Measurements from ENCODE around the gene TTC7B. TPM values are rescaled to one million over a fixed set of nuclear protein-coding genes. Genes with fewer than 3 reads are reported as not detected.
A peak's percentile ranks its signal among the peaks of the same experiment; 100 is the strongest.

TTC7B gene
- total and polyA plus RNA-seq, 7 donors: 5.5 to 70.9 (median 46.8) TPM

DNA sequence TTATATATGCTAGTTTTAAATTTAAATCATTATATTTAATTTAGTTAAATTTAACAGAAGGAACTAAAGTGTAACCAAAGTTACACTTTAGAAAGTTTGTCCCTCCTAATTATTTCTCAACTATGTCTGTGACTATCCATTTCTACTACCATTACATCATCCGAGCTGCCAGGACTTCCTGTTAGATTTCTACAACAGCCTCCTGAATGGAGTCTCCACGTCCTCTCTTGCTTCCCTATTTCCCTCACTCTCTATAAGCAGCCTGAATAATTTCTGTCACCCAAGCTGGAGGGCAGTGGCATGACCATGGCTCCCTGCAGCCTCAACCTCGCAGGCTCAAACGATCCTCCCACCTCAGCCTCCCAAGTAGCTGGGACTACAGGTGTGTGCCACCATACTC lies 84.1 kb downstream of the TTC7B start:
- WGBS, 2 donors: 80 to 83% methylated on average over 4 of the region's 4 CpGs

DNA sequence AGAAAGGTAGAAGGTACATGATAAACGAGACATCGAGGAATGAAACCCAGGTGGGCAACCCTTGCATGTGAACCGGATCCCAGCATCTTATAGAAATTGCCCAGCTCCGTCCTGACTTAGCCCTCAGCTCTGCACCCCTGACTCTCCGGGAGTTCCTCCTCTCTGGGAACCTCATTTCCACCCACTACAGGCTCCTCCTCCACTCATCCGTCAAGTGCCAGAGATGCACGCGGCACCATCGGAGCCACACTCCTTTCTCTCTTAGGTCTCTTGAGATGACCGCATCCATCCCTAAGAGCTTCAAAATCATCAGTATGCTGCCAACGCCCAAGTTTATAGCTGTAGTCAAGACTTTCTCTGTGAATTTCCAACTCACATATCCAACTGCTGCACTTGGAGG lies 84.7 kb downstream of the TTC7B start:
- no peak for DNase-seq
- H3K27me3 ChIP-seq: no peaks in the 10 kb centered on the region
- no peak for TF ChIP-seq EP300 (IDR thresholded peaks at IDR 0.05)
- TF ChIP-seq, protein P1, sequence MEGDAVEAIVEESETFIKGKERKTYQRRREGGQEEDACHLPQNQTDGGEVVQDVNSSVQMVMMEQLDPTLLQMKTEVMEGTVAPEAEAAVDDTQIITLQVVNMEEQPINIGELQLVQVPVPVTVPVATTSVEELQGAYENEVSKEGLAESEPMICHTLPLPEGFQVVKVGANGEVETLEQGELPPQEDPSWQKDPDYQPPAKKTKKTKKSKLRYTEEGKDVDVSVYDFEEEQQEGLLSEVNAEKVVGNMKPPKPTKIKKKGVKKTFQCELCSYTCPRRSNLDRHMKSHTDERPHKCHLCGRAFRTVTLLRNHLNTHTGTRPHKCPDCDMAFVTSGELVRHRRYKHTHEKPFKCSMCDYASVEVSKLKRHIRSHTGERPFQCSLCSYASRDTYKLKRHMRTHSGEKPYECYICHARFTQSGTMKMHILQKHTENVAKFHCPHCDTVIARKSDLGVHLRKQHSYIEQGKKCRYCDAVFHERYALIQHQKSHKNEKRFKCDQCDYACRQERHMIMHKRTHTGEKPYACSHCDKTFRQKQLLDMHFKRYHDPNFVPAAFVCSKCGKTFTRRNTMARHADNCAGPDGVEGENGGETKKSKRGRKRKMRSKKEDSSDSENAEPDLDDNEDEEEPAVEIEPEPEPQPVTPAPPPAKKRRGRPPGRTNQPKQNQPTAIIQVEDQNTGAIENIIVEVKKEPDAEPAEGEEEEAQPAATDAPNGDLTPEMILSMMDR (IDR thresholded peaks at IDR 0.05): no peak
- TF ChIP-seq POLR2AphosphoS5 (IDR thresholded peaks at IDR 0.05): no peak
- no peak for TF ChIP-seq POLR2A (IDR thresholded peaks at IDR 0.05)
- no peaks in the 10 kb centered on the region for H3K36me3 ChIP-seq
- 90 to 94% methylated on average over 11 of the region's 11 CpGs for WGBS, 2 donors
- H3K4me3 ChIP-seq: no peak overlapping the region
- H3K4me1 ChIP-seq: peaks cover 0 to 22% (median 14%) of the 10 kb centered on the region in 4 donors
- H3K27ac ChIP-seq: no peak overlapping the region
- intact Hi-C loops (cut with DNase I): no loop called here
- H3K9me3 ChIP-seq: no peaks in the 10 kb centered on the region

More for the DNA sequence above, 84.1 kb downstream of the TTC7B start:
- no peak overlapping the region for H3K4me3 ChIP-seq
- no peak for DNase-seq
- H3K4me1 ChIP-seq: peaks cover 0 to 16% (median 10%) of the 10 kb centered on the region in 4 donors
- intact Hi-C loops (cut with DNase I): no loop called here
- no peaks in the 10 kb centered on the region for H3K27me3 ChIP-seq
- no peaks in the 10 kb centered on the region for H3K36me3 ChIP-seq
- peak overlapping the region in 2 of 4 donors; percentile 21 to 67 for H3K27ac ChIP-seq
- no peak for TF ChIP-seq POLR2AphosphoS5 (IDR thresholded peaks at IDR 0.05)
- TF ChIP-seq EP300 (IDR thresholded peaks at IDR 0.05): no peak
- TF ChIP-seq POLR2A (IDR thresholded peaks at IDR 0.05): no peak
- TF ChIP-seq, protein P1 (IDR thresholded peaks at IDR 0.05): no peak
- H3K9me3 ChIP-seq: no peaks in the 10 kb centered on the region

DNA sequence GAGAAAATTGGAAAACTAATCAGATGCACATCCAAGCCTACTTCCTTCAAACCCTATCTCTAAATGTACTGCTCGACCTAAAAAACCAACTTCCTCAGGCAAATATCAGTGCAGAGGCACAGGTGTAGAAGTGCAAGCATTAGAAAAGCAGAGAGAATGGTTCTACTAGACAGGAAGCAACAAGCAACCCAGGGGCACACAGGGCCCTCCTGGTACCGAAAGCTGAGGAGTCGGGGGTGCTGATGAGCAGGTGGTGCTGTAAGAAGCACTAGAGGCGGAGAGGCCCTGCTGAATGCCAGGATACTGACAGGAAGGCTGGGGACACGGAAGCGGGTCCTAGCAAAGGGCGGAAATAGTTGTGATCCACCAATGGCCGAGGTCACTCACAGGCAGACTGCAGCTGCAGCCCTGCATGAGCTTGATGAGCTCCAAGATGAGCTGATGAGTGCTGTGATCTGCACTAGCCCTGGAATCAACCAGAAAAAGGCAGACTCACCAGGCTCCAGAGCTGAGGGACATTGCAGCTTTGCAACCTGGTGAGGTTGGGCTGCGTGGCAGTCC lies 85.9 kb downstream of the TTC7B start:
- no peak overlapping the region for H3K4me3 ChIP-seq
- TF ChIP-seq, protein P1 (IDR thresholded peaks at IDR 0.05): no peak
- TF ChIP-seq EP300 (IDR thresholded peaks at IDR 0.05): no peak
- no peak for TF ChIP-seq POLR2AphosphoS5 (IDR thresholded peaks at IDR 0.05)
- no peak for TF ChIP-seq POLR2A (IDR thresholded peaks at IDR 0.05)
- H3K27me3 ChIP-seq: no peaks in the 10 kb centered on the region
- peaks cover 0 to 29% (median 24%) of the 10 kb centered on the region in 4 donors for H3K4me1 ChIP-seq
- no peaks in the 10 kb centered on the region for H3K9me3 ChIP-seq
- no peak for DNase-seq
- intact Hi-C loops (cut with DNase I): no loop called here
- WGBS, 2 donors: 80 to 95% methylated on average over 9 of the region's 9 CpGs
- H3K27ac ChIP-seq: no peak overlapping the region
- no peaks in the 10 kb centered on the region for H3K36me3 ChIP-seq

DNA sequence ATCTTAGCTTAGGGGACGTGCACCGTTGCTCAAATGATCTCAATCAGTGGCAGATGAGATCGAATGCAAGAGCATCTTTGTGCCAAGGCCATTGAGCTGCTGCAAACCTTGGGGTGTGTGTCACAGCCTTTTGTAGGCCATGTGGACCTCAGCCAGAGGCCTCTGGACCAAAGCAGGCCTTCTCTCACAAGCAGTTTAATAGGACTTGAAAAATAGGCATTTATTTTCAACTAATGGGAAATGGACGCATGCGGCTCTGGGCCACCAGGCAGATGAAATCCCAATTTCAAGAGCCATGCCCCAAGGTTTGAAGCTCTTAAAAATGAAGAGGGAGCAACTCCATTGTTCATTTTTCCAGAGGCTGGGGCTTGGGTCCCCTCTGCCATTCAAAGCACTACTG lies 87.3 kb downstream of the TTC7B start:
- Histone ChIP-seq H3K27me3 (no peaks in the 10 kb centered on the region), H3K27ac (no peak overlapping the region), H3K9me3 (no peaks in the 10 kb centered on the region), H3K4me1 (peaks cover 0 to 43% (median 27%) of the 10 kb centered on the region in 4 donors), H3K36me3 (no peaks in the 10 kb centered on the region), H3K4me3 (no peak overlapping the region)
- DNase-seq: no peak
- TF ChIP-seq POLR2AphosphoS5 (IDR thresholded peaks at IDR 0.05): no peak
- TF ChIP-seq POLR2A (IDR thresholded peaks at IDR 0.05): no peak
- intact Hi-C loops (cut with DNase I): loop anchor here (10.0 kb wide), 1 partner anchor 424 kb away; no protein-coding TSS in a partner anchor
- 95 to 96% methylated on average over 5 of the region's 5 CpGs for WGBS, 2 donors

- H3K36me3 ChIP-seq: no peaks in the 10 kb centered on the region
- no peak for DNase-seq
- 56 to 86% methylated on average over 13 of the region's 13 CpGs for WGBS, 2 donors
- no peaks in the 10 kb centered on the region for H3K9me3 ChIP-seq
- intact Hi-C loops (cut with DNase I): loop anchor here (10.0 kb wide), 1 partner anchor 422 kb away; no protein-coding TSS in a partner anchor
- peaks cover 0 to 28% (median 19%) of the 10 kb centered on the region in 4 donors for H3K4me1 ChIP-seq
- no peak for TF ChIP-seq POLR2A (IDR thresholded peaks at IDR 0.05)
- TF ChIP-seq, protein P1 (IDR thresholded peaks at IDR 0.05): no peak
- no peak for TF ChIP-seq POLR2AphosphoS5 (IDR thresholded peaks at IDR 0.05)
- TF ChIP-seq EP300 (IDR thresholded peaks at IDR 0.05): no peak
- H3K27ac ChIP-seq: peak overlapping the region; percentile 27 to 68 (median 55)
- no peak overlapping the region for H3K4me3 ChIP-seq
- no peaks in the 10 kb centered on the region for H3K27me3 ChIP-seq
Measured at GRCh38 chr14:90727082-90727481, 89.1 kb downstream of the TTC7B start.
